ENCODE results near the gene CENPX. TPM values are rescaled to one million over a fixed set of nuclear protein-coding genes. Genes with fewer than 3 reads are reported as not detected.
A peak's percentile ranks its signal among the peaks of the same experiment; 100 is the strongest.

CENPX gene
- total and polyA plus RNA-seq, 2 of the 13 experiments (the other 11 are each of a cell fraction or from before 2014, with no cell fraction given), result 92.7 to 170 TPM

GRCh38 chr17:82023447-82024241 lies 966 bp upstream of the CENPX start (continued):
- TF ChIP-seq PRDM15 (CRISPR knock-in tag; IDR thresholded peaks at IDR 0.05), result no peak
- no peak for TF ChIP-seq ZNF251 (CRISPR knock-in tag; IDR thresholded peaks at IDR 0.05)
- TF ChIP-seq NCOR1 (IDR thresholded peaks at IDR 0.05; ENCODE audit: borderline replicate concordance, low read length), result no peak
- TF ChIP-seq ZNF329 (CRISPR knock-in tag; IDR thresholded peaks at IDR 0.05; ENCODE audit: low read depth), result no peak
- no peak for TF ChIP-seq ZNF567 (CRISPR knock-in tag; IDR thresholded peaks at IDR 0.05; ENCODE audit: borderline replicate concordance)
- TF ChIP-seq ZFYVE20 (CRISPR knock-in tag; IDR thresholded peaks at IDR 0.05; ENCODE audit: borderline replicate concordance, low read depth), result no peak
- TF ChIP-seq, protein P1, sequence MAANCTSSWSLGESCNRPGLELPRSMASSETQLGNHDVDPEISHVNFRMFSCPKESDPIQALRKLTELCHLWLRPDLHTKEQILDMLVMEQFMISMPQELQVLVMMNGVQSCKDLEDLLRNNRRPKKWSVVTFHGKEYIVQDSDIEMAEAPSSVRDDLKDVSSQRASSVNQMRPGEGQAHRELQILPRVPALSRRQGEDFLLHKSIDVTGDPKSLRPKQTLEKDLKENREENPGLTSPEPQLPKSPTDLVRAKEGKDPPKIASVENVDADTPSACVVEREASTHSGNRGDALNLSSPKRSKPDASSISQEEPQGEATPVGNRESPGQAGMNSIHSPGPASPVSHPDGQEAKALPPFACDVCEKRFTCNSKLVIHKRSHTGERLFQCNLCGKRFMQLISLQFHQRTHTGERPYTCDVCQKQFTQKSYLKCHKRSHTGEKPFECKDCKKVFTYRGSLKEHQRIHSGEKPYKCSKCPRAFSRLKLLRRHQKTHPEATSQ (CRISPR knock-in tag; IDR thresholded peaks at IDR 0.05; ENCODE audit: borderline replicate concordance), result no peak
- no peak for TF ChIP-seq ZC3H4 (CRISPR knock-in tag; IDR thresholded peaks at IDR 0.05; ENCODE audit: borderline replicate concordance)
- TF ChIP-seq ELF4 (CRISPR knock-in tag; IDR thresholded peaks at IDR 0.05; ENCODE audit: borderline replicate concordance), result no peak; the same call in 1 of the 2 replicates
- no peak for TF ChIP-seq HNRNPK (IDR thresholded peaks at IDR 0.05; ENCODE audit: low read depth, low read length, poor library complexity, severe bottlenecking)
- peak; percentile 21; the same call in 1 of the 2 replicates for TF ChIP-seq KDM2A (CRISPR knock-in tag; IDR thresholded peaks at IDR 0.05; ENCODE audit: borderline replicate concordance, low read depth)
- TF ChIP-seq, protein P2, sequence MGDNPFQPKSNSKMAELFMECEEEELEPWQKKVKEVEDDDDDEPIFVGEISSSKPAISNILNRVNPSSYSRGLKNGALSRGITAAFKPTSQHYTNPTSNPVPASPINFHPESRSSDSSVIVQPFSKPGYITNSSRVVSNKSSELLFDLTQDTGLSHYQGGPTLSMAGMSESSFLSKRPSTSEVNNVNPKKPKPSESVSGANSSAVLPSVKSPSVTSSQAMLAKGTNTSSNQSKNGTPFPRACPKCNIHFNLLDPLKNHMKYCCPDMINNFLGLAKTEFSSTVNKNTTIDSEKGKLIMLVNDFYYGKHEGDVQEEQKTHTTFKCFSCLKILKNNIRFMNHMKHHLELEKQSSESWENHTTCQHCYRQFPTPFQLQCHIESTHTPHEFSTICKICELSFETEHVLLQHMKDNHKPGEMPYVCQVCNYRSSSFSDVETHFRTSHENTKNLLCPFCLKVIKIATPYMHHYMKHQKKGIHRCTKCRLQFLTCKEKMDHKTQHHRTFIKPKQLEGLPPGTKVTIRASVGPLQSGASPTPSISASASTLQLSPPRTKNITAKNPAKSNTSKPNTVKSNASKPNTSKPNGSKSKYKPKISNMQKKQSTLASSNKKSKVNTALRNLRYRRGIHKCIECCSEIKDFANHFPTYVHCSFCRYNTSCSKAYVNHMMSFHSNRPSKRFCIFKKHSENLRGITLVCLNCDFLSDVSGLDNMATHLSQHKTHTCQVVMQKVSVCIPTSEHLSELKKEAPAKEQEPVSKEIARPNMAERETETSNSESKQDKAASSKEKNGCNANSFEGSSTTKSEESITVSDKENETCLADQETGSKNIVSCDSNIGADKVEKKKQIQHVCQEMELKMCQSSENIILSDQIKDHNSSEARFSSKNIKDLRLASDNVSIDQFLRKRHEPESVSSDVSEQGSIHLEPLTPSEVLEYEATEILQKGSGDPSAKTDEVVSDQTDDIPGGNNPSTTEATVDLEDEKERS (CRISPR knock-in tag; IDR thresholded peaks at IDR 0.05), result no peak
- peak; percentile 58; the same call in 1 of the 2 replicates for TF ChIP-seq ZNF230 (CRISPR knock-in tag; IDR thresholded peaks at IDR 0.05)
- TF ChIP-seq ZNF709 (CRISPR knock-in tag; IDR thresholded peaks at IDR 0.05), result no peak
- TF ChIP-seq REL (CRISPR knock-in tag; conservative IDR thresholded peaks at IDR 0.05), result peak; percentile 88; the same call in 1 of the 2 replicates

All from HepG2 (cell line).